ENCODE measurements around the gene C1QTNF6.

Gene C1QTNF6

GRCh38 chr22:37188901-37189466 lies 937 bp upstream of the C1QTNF6 start:
- no peak for DNase-seq

- no peak for DNase-seq
Observed at GRCh38 chr22:37187552-37187890, 526 bp downstream of the C1QTNF6 start.

GRCh38 chr22:37186997-37187522 lies 987 bp downstream of the C1QTNF6 start:
- no peak for DNase-seq

- no peak for DNase-seq
Observed at GRCh38 chr22:37186228-37186996, 1.6 kb downstream of the C1QTNF6 start.

GRCh38 chr22:37185646-37186227 lies 2.3 kb downstream of the C1QTNF6 start:
- DNase-seq: no peak

GRCh38 chr22:37184816-37185541 lies 3.1 kb downstream of the C1QTNF6 start:
- DNase-seq: no peak

- no peak for DNase-seq
Observed at GRCh38 chr22:37184380-37184755, 3.7 kb downstream of the C1QTNF6 start.

- DNase-seq: no peak
Observed at GRCh38 chr22:37183432-37184379, 4.3 kb downstream of the C1QTNF6 start.

GRCh38 chr22:37182949-37183245 lies 5.2 kb downstream of the C1QTNF6 start:
- DNase-seq: no peak

GRCh38 chr22:37182101-37182948 lies 5.7 kb downstream of the C1QTNF6 start:
- DNase-seq: no peak

GRCh38 chr22:37181681-37182080 lies 6.4 kb downstream of the C1QTNF6 start:
- no peak for DNase-seq

- no peak for DNase-seq
Observed at GRCh38 chr22:37180531-37181231, 7.4 kb downstream of the C1QTNF6 start.

GRCh38 chr22:37179622-37180420 lies 8.2 kb downstream of the C1QTNF6 start:
- DNase-seq: no peak

- no peak for DNase-seq
Observed at GRCh38 chr22:37179126-37179470, 8.9 kb downstream of the C1QTNF6 start.

GRCh38 chr22:37178350-37179125 lies 9.5 kb downstream of the C1QTNF6 start:
- no peak for DNase-seq

GRCh38 chr22:37177755-37178154 lies 10.3 kb downstream of the C1QTNF6 start:
- no peak for DNase-seq

- DNase-seq: no peak
Observed at GRCh38 chr22:37177221-37177620, 10.8 kb downstream of the C1QTNF6 start.

- no peak for DNase-seq
Observed at GRCh38 chr22:37176464-37177061, 11.5 kb downstream of the C1QTNF6 start.
